NB4 (cell line): ENCODE results near the gene GALNTL6.

ENCODE experiments used
- DNase-seq: peaks from one replicate; pipeline ENCODE4 v3.0.0; 2010; ENCODE audit warnings: low read depth
- H3K4me3 ChIP-seq: one replicate; pipeline ENCODE4 v1.5.1; 2011; ENCODE audit warnings: mild to moderate bottlenecking, low read depth, low read length, moderate library complexity
- CTCF ChIP-seq: IDR thresholded peaks from one replicate; pipeline ENCODE4 v1.5.1; 2012; ENCODE audit warnings: low read depth, low read length
- MAX ChIP-seq: IDR thresholded peaks from 2 replicates; pipeline ENCODE4 v1.6.1; 2011; ENCODE audit warnings: low read depth, low read length
- MYC ChIP-seq: IDR thresholded peaks from 2 replicates; pipeline ENCODE4 v1.6.1; 2011; ENCODE audit warnings: low read depth, low read length
- POLR2A ChIP-seq: IDR thresholded peaks from 2 replicates; pipeline ENCODE4 v1.6.1; 2011; ENCODE audit warnings: mild to moderate bottlenecking; ENCODE audit not compliant: insufficient read length; ENCODE audit errors: extremely low read depth

The GALNTL6 gene

GRCh38 chr4:172124656-172125308 is 311.6 kb downstream of the GALNTL6 start:
- H3K4me3 ChIP-seq = no peak overlapping the region
- no peak for DNase-seq
- no peak for TF ChIP-seq MYC
- no peak for TF ChIP-seq CTCF
- TF ChIP-seq MAX = no peak
- no peak for TF ChIP-seq POLR2A

- TF ChIP-seq MYC (no peak), CTCF (no peak), MAX (no peak), POLR2A (no peak)
- DNase-seq = no peak
- no peak overlapping the region for H3K4me3 ChIP-seq
Observed at GRCh38 chr4:172125443-172125842, 312.2 kb downstream of the GALNTL6 start.

GRCh38 chr4:172127168-172127567 is 314.0 kb downstream of the GALNTL6 start:
- DNase-seq = no peak
- TF ChIP-seq CTCF (no peak), MYC (no peak), MAX (no peak), POLR2A (no peak)
- no peak overlapping the region for H3K4me3 ChIP-seq

GRCh38 chr4:172129593-172129992 is 316.4 kb downstream of the GALNTL6 start:
- DNase-seq = no peak
- no peak for TF ChIP-seq CTCF
- TF ChIP-seq MYC = no peak
- TF ChIP-seq POLR2A = no peak
- no peak for TF ChIP-seq MAX
- H3K4me3 ChIP-seq = no peak overlapping the region

- no peak for TF ChIP-seq MAX
- TF ChIP-seq POLR2A = no peak
- TF ChIP-seq CTCF = no peak
- TF ChIP-seq MYC = no peak
- H3K4me3 ChIP-seq = no peak overlapping the region
Observed at GRCh38 chr4:172134521-172134920, 321.3 kb downstream of the GALNTL6 start.

GRCh38 chr4:172141025-172141424 is 327.8 kb downstream of the GALNTL6 start:
- TF ChIP-seq MAX (no peak), CTCF (no peak), POLR2A (no peak), MYC (no peak)
- no peak for DNase-seq
- H3K4me3 ChIP-seq = no peak overlapping the region

More at GRCh38 chr4:172134521-172134920, 321.3 kb downstream of the GALNTL6 start:
- DNase-seq = no peak
